ENCODE measurements around the gene PELO. TPM values are rescaled to one million over a fixed set of nuclear protein-coding genes. Genes with fewer than 3 reads are reported as not detected.
"Not testable (repeated sequence)": the region's sequence is repeated elsewhere in the genome, so short reads cannot be mapped to it uniquely, and the experiment has no call there.

PELO gene, protein sequence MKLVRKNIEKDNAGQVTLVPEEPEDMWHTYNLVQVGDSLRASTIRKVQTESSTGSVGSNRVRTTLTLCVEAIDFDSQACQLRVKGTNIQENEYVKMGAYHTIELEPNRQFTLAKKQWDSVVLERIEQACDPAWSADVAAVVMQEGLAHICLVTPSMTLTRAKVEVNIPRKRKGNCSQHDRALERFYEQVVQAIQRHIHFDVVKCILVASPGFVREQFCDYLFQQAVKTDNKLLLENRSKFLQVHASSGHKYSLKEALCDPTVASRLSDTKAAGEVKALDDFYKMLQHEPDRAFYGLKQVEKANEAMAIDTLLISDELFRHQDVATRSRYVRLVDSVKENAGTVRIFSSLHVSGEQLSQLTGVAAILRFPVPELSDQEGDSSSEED
- total RNA-seq: 21.0 TPM

DNA sequence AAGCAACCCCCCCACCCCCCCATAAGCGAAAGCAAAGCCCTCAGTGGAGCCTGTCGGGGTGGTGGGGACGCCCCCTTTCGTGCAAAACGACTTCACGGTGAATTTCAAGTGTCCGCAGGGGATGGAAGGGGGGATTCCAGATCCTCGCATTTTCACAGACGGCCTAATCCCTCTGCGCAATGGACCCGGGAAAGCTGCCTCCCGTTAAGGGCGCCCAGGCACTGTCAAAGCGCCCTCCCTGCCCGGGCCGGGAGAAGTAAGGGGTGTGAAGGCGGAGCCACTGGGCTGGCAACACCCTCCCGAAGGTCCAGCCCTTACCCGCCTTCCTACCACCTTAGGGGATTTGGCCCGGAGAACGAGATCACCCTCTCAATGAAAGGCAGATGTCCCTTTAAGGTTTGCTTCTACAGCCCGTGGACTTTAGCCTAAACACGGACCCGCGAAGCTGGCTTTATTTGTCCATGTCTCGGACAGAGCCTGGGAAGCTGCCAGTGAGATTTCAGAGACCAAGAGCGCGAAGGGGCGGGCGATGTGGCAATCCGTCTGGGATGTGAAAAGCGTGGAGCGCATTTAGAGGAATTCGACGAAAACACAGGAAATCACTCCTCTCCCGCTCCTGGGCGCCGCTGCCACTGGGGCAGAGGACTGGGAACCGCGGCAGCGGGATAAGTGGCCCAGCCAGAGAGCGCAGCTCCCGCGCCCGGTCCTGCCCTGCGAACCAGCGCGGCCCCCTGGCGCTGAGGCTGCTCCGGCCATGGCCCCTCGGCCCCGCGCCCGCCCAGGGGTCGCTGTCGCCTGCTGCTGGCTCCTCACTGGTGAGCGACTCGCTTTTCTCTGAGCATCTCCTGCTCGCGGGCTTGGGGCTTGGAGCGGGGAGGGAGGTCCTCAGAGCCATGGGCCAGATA, at the start of gene PELO, which contains the start of gene ITGA1:
PELO (plus strand) TSS at position 317 of the 905 bp plus-strand sequence. CDS start 12,479 bp downstream, outside the sequence.
ITGA1 (plus strand) TSS at position 317 of the 905 bp plus-strand sequence; CDS start at position 755, 438 bp downstream.
- DNase-seq (ENCODE audit: low spot score) (peak; percentile 98), ATAC-seq (peak; percentile 85)

DNA sequence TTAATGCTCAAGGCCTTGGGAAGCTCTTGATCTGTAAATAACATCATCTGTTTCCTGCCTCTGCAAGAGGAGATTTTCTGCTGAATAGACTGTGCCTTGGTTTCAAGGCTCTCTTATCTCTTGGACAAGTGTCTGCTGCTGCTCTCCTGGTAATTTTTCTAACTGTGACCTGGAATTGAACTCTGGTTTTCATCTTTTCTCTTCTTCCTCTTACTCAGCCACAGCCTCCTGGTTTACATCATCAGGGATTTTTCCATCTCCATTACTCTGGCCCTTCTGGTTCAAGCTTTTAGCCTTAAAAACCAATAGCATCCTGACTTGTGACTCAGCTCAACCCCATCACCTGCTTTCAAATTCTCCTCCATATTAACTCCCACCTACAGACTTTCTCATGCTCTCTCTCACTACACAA, 49.6 kb upstream of the PELO start:
- ATAC-seq (no peak), DNase-seq (ENCODE audit: low spot score) (no peak)

DNA sequence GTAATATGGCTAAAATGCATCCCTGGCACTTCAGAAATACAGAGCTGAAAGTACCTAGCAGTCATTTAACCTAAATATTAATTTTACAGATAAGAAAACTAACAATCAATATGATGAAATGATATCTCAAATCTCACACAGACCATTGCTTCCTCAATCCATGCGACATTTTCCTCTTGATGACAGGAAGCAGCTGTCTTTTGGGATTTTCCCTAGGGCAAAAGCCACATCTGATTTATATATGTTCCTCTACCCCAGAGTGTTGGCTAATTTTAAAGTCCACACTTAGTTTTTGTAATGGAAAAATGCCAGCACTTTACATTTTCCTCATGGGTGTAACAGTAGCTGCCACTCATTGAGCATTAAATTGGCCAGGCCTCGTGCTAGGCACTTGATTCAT, 47.7 kb upstream of the PELO start:
- ATAC-seq: no peak
- no peak for DNase-seq (ENCODE audit: low spot score)

DNA sequence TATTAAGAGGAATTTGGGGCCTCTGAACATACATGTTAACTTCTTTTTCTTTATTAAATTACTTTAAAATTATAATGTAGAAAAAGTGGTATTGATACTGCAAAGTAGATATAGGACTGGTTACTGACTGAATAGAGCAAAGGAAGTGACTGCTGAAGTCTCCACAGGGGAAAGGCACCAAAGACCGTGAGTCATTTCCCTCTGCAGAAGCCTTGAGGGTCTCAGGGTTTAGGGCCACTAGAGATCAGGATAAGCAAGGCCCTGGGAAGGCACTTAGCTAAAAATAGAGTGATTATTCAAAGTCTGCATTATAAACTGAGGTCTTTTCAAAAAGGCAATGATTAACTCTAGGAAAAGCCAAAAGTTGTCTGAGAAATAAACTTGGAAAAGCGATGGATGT, 44.7 kb upstream of the PELO start:
- no peak for ATAC-seq
- DNase-seq (ENCODE audit: low spot score): no peak

DNA sequence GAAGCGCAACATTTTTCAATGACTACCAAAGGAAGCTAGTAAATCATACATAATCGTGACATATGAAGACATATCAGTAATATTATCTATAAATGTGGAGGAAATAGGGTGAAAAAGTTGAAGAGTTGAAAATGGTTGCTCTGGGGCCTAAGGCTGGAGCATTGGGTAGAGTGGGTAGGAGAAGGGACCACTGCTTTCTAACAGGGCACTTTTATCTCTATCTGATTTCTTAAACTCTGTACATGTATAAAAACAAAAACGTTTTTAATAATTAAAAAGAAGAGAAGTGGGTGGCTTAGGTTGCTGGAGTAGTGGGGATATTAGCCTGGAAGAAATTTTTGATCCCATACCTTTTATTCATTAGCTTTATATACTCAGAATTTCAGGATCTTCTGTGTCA, 44.2 kb upstream of the PELO start:
- ATAC-seq: no peak
- no peak for DNase-seq (ENCODE audit: low spot score)

DNA sequence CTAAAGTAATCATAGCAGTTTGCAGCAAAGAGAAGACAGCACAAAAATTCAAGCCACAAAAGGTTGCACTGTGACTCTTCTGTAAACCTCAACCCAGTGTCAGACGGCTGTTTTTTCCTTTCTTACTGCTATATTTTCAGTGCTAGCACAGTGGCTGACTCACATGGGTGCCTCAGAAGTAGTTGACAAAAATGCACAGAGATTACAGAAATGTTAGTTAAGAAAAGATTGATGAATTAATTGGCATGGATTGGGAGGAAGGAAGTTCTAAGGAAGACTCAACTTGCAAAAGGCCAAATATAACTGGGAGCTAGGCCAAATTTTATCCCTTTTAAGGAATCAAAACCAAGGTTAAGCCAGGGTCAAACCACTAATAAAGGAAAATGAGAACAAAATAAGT, 43.7 kb upstream of the PELO start:
- DNase-seq (ENCODE audit: low spot score) (no peak), ATAC-seq (peak; percentile 47)

DNA sequence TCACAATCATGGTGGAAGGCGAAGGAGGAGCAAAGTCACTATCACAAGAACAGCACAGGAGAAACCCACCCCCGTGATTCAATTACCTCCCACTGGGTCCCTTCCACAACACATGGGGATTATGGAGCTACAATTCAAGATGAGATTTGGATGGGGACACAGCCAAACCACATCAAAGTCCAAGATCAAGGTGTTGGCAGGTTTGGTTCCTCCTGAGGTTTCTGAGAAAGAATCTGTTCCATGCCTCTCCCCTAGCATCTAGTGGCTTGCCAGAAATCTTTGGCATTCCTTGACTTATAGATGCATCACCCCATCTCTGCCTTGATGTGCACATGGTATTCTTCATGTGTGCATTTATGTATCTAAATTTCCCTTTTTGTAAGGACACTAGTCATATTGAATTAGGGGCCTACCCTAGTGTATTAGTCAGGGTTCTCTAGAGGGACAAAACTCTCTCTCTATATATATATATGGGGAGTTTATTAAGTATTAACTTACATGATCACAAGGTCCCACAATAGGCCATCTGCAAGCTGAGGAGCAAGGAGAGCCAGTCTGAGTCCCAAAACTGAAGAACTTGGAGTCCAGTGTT, 42.8 kb upstream of the PELO start:
- not testable (repeated sequence) for ATAC-seq; DNase-seq (ENCODE audit: low spot score)

DNA sequence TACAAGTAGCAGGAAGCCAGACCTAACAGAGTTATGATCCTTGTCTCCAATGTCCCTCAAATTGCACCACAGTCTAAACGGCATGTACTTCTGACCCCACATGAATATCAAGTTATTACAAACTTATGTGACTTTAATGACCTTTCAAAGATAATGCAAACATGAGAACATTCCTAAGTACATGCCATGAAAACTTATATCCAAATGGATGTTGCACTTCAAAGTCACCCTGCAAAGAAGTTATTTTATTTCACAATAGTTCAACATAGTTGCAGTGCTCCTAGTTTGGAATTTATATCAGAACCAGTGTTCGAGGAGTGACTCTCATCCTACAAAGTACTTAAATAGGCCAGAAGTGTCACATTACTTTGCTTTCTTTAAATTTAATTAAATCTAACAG, 41.2 kb upstream of the PELO start:
- no peak for ATAC-seq
- DNase-seq (ENCODE audit: low spot score): no peak

DNA sequence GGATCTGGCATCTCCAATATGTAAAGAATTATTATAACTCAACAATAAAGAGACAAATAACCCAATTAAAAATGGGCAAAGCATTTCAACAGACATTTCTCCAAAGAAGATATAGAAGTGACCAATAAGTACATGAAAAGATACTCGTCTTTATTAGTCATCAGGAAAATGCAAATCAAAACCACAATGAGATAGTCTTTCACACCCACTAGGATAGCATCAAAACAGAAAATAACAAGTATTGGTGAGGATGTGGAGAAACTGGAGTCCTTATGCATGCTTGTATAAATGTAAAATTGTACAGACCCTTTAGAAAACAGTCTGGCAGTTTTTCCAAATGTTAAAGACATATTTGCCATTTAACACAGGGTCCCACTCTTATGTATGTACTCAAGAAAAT, 39.1 kb upstream of the PELO start:
- DNase-seq (ENCODE audit: low spot score) (no peak), ATAC-seq (no peak)

DNA sequence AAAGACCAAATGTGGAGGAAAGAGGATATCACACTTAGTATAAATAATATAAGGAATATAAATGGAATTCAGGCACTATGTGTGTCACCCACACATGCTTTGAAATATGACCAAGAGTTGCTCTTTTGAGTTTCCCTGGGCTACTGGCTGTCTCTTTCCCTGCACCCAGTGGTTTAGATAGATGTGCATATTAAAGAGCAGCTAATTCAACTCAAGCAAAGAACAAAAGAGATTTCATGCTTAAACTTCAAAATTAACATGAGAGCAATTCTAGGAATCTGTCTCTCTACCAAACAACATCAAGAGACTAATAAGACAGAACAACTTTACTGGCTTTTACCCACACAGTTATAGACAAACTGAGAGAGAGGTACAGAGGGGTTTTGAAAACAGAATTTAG, 38.0 kb upstream of the PELO start:
- ATAC-seq: no peak
- no peak for DNase-seq (ENCODE audit: low spot score)

DNA sequence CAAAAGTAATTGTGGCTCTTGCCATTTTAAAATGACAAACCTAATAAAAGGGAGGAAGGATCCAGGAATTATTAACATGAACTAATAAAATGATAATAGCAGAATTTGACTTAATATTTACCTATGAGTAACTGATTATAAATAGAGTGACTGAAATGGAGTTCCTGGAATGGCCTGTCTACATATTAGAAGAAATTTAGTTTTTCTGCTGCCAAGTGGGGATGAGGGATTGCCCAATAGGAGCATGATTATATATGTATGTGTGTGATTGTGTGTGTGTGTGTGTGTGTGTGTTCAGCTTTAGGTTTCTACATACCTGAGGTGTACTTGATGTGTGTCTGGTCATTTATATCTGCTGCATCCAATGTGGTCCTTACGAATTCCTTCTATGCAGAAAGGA, 36.6 kb upstream of the PELO start:
- ATAC-seq: no peak
- no peak for DNase-seq (ENCODE audit: low spot score)

DNA sequence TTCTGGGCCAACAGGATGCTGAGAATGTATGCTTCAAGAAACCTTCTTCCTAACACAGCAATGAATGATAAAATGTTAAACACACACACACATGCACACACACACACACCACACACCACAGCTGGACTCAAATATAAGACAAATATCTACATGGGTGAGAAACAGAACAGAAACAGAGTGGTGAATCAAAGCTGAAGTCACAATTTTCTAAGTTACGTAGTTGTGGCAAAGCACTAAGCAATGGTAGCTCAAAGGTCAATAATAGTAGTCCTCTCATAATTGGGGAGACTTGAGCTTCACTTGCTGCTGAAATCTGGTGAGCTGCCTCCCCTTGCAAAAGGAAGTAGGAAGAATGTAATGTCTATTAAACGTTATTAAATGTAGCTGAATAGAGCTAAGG, 33.7 kb upstream of the PELO start:
- DNase-seq (ENCODE audit: low spot score) (no peak), ATAC-seq (no peak)

DNA sequence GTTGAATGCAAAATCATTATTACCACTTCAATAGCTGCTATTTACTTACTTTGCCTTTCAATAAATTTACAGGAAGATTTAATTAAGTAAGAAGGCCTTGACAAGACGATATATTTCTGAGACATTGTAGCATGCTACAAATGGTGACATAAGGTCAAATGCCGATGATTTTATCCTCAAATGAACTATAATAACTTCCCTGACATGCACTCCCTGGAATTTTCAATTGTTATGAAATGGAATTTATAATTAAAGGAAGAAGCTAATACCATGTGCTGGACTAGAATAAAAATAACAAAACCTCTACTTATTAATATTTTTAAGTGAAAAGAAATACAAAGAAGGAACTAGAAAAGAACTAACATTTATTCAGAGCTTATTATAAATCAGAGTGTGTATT, 30.2 kb upstream of the PELO start:
- no peak for ATAC-seq
- DNase-seq (ENCODE audit: low spot score): no peak

DNA sequence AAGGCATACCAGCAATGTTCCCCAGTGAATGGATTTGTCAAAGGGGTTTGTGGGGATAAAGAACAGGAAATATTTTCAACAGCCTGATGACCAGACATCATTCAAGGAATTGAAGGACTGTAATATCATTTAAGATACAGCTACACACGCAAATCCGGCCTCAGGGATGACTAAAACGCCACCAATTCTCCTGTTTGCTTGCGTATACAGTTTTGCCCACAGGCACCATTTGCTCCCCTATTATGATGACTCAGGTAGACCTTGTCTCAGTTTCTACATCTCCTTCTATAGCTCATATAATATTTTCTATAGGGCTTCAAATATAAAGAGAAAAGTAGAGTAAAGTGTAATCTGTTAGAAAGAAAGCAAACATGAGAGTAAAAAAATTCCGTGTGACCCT, 29.7 kb upstream of the PELO start:
- DNase-seq (ENCODE audit: low spot score) (no peak), ATAC-seq (no peak)

DNA sequence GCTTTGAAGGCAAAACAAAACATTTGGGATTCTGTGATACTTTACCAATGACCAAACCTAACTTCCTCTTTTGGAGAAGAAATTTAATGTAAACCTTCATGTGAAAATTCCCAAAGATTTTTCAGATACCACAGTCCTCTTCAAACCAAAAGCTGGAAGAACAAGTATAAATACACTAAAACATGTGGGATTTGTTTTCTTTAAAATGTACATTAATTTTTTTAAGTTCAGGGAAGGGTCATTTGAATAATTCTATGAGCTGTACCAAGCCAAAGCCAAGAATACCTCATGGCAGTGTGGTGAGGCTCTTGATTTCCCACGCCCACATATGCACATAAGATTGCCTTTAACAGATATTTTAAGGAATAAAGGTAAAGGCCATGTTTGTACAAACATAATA, 28.4 kb upstream of the PELO start:
- ATAC-seq: no peak
- DNase-seq (ENCODE audit: low spot score): no peak

DNA sequence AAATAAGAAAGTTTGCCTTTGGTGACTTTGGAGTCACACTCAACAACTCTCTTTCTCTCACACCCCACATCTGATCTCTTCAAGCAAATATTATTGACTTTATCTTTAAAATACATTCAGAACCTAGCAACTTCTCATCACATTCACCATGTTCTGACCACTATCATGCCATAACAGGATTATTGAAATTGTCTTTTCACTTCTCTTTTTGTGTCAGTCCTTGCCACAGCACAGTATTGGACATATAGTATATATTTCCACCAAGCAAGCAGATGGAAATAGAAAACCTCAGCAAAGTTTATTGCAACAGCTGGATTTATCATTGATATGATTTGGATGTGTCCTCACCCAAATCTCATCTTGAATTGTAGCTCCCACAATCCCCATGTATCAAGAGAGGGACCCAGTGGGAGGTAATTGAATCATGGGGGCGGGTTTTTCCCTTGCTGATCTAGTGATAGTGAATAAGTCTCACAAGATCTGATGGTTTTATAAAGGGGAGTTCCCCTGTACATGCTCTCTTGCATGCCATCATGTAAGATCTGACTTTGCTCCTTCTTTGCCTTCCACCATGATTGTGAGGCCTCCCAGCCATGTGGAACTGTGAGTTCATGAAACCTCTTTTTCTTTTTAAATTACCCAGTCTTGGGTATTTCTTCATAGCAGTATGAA, 26.9 kb upstream of the PELO start:
- DNase-seq (ENCODE audit: low spot score) (no peak), ATAC-seq (no peak)

DNA sequence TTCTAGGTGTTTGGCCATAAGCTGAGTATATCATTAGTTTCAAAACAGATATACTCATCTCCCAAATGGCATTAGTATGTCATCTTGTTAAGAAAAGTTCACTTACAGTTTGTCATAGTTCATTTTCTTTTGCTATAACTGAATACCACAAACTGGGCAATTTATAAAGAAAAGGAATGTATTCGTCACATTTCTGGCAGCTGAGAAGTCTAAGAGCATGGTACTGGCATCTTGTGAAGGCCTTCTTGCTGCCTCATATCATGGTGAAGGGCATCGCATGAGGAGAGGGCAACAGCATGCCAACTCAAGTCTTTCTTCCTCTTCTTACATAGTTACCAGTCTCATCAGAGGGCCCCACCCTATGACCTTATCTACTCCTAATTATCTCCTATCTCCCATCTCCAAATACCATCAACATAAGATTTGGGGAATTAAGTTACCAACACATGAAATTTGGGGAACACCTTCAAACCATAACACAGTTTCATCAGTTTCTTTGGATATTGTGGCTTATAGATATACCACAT, 20.4 kb upstream of the PELO start:
- ATAC-seq: no peak
- DNase-seq (ENCODE audit: low spot score): no peak

DNA sequence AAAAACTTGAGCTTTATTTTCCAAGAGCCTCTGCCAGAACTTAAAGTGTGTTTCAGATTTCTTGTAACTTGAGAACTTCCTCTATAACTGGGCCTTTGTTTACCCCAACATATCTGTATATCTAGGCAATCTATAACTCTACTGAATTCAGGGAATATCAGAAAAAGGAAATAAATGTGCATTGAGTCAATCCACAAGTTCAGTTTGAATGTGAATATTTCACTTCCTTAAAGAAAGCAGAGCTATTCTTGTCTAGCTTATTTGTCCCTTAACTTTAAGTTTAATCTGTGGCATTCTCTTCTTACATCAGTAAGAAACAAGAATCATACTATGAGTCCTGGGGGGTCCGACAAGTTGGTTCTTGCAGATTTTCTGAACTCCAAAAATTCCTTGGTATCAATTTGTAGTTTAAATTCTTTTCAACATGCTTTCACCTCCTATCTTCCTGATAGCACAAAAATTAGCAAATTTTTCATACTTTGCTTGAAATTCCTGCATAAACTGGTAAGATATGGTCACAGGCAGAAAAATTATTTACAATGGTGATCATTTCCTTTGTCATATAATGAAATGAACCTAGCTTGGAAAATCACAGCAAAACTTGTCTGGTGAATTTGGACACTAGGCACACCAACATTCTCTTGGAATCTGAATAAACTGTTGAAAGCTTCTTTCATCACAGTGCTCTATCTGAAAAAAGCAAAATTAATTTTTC, 19.8 kb upstream of the PELO start:
- DNase-seq (ENCODE audit: low spot score): no peak

DNA sequence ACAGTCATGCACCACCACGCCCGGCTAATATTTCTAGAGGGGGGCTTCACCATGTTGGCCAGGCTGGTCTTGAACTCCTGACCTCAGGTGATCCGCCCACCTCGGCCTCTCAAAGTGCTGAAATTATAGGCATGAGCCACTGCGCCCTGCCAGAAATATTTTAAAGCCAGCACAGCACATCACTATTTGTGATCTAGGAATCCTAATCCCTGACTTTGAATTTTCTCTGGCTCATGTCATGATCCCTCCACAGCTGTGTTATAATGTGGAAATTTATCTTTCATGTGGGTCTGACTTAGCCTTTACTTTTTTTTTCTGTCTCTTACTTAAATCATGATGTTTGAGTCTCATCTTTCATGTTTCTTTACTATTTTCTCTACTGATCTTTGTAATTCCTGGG, 18.7 kb upstream of the PELO start:
- ATAC-seq (no peak), DNase-seq (ENCODE audit: low spot score) (no peak)

More for the DNA sequence above, 19.8 kb upstream of the PELO start:
- ATAC-seq: no peak

DNA sequence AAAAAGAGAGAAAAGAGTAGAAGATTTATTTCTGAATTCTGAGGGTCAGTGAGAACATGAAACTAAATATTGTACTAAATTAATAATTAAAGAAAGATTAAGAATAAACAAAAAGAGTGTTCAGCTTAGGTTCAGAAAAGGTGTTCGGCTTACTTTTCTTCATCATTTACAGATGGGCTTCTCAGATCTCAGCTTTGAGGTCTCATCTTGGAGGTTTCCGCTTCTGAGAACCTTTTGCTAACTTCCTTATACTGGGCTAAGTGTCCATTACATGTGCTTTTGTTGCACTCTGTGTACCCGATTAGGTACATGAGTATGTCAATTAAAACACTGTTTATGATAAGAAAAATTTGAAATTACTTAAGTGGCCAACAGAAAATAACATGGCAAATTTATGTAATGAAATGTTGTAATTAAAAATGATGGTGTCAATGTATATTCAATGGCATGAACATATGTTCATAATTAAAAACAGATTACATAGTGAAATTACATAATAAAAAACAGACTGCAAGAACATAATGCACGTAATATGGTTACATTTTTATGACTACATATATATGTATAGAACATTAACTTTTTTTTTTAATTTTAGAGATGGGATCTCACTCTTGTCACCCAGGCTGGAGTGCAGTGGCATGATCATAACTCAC, 17.3 kb upstream of the PELO start:
- DNase-seq (ENCODE audit: low spot score) (no peak), ATAC-seq (no peak)
